Suprapubic skin (tissue), 3 donors: Measurements from ENCODE around the gene LRP1B.

Experiments used
- CTCF ChIP-seq, 2 donors: fragments of 200-600 bp in 1 of 2; fragments of 450-650 bp in 1 of 2; sonication (generic) in 1 of 2; IDR thresholded peaks; one replicate each; pipeline ENCODE4 v1.5.1; 2016 to 2019; ENCODE audit warnings: antibody characterized with exemption in 2 of 2, mild to moderate bottlenecking in 1 of 2, moderate library complexity in 1 of 2
- EP300 ChIP-seq: sonication (generic); formaldehyde crosslinking; IDR thresholded peaks from one replicate; pipeline ENCODE4 v1.6.1; 2017; ENCODE audit warnings: antibody characterized with exemption

GRCh38 chr2:141766225-141766624 lies 364.6 kb downstream of the LRP1B start:
- TF ChIP-seq CTCF (IDR thresholded peaks at IDR 0.05): no peak
- TF ChIP-seq EP300: no peak
